ENCODE data around the gene NPC1.
A peak's percentile ranks its signal among the peaks of the same experiment; 100 is the strongest.
"Not testable (repeated sequence)": the region's sequence is repeated elsewhere in the genome, so short reads cannot be mapped to it uniquely, and the experiment has no call there.

NPC1 gene

GRCh38 chr18:23586249-23587196 is at the start of gene NPC1:
Gene NPC1, minus strand, starts transcription at chr18:23586506. Its CDS starts 163 bp downstream, at chr18:23586343.
- peak; percentile 94 for DNase-seq

- no peak for DNase-seq
Measured at GRCh38 chr18:23636071-23636399, 49.7 kb upstream of the NPC1 start.

GRCh38 chr18:23635283-23636070 is 49.2 kb upstream of the NPC1 start:
- DNase-seq = no peak

- DNase-seq = no peak
Measured at GRCh38 chr18:23634692-23635091, 48.4 kb upstream of the NPC1 start.

- no peak for DNase-seq
Measured at GRCh38 chr18:23632615-23633014, 46.3 kb upstream of the NPC1 start.

- DNase-seq = no peak
Measured at GRCh38 chr18:23631746-23632145, 45.4 kb upstream of the NPC1 start.

- DNase-seq = no peak
Measured at GRCh38 chr18:23631312-23631711, 45.0 kb upstream of the NPC1 start.

GRCh38 chr18:23629444-23629946 is 43.2 kb upstream of the NPC1 start:
- DNase-seq = no peak

GRCh38 chr18:23627970-23628369 is 41.7 kb upstream of the NPC1 start:
- no peak for DNase-seq

GRCh38 chr18:23627321-23627720 is 41.0 kb upstream of the NPC1 start:
- peak; percentile 9 for DNase-seq

- DNase-seq = no peak
Measured at GRCh38 chr18:23626451-23627279, 40.4 kb upstream of the NPC1 start.

GRCh38 chr18:23623040-23623439 is 36.7 kb upstream of the NPC1 start:
- DNase-seq = no peak

- DNase-seq = no peak
Measured at GRCh38 chr18:23619388-23619881, 33.1 kb upstream of the NPC1 start.

- peak; percentile 41 for DNase-seq
Measured at GRCh38 chr18:23618862-23619387, 32.6 kb upstream of the NPC1 start.

- DNase-seq = no peak
Measured at GRCh38 chr18:23617412-23618014, 31.2 kb upstream of the NPC1 start.

- DNase-seq = no peak
Measured at GRCh38 chr18:23616258-23616657, 30.0 kb upstream of the NPC1 start.

GRCh38 chr18:23614891-23615290 is 28.6 kb upstream of the NPC1 start:
- no peak for DNase-seq

- DNase-seq = no peak
Measured at GRCh38 chr18:23614413-23614812, 28.1 kb upstream of the NPC1 start.

GRCh38 chr18:23613091-23613475 is 26.8 kb upstream of the NPC1 start:
- not testable (repeated sequence) for DNase-seq

- DNase-seq = no peak
Measured at GRCh38 chr18:23612434-23613090, 26.3 kb upstream of the NPC1 start.

- no peak for DNase-seq
Measured at GRCh38 chr18:23609390-23610023, 23.2 kb upstream of the NPC1 start.

All from NCI-H2227 treated with DMSO at 0.1 percent for 48 hours (cell line).